ES-I3 (cell line): Measurements from ENCODE around the gene HOXD10.

Source experiments
- H3K36me3 ChIP-seq: 2 replicates; pipeline ENCODE4 v1.6.1; 2013; ENCODE audit warnings: mild to moderate bottlenecking, low read length, control low read depth, moderate library complexity; ENCODE audit not compliant: insufficient read depth
- H3K4me1 ChIP-seq: 2 replicates; pipeline ENCODE4 v1.6.1; 2013; ENCODE audit warnings: mild to moderate bottlenecking, control low read depth, low read length; ENCODE audit not compliant: insufficient read depth
- H3K9ac ChIP-seq: 2 replicates; pipeline ENCODE4 v1.6.1; 2013; ENCODE audit warnings: low read depth, mild to moderate bottlenecking, low read length, moderate library complexity
- H3K9me3 ChIP-seq: 2 replicates; pipeline ENCODE4 v1.6.1; 2013; ENCODE audit warnings: mild to moderate bottlenecking, low read length, moderate library complexity; ENCODE audit not compliant: control insufficient read depth, insufficient read depth

Gene HOXD10

DNA sequence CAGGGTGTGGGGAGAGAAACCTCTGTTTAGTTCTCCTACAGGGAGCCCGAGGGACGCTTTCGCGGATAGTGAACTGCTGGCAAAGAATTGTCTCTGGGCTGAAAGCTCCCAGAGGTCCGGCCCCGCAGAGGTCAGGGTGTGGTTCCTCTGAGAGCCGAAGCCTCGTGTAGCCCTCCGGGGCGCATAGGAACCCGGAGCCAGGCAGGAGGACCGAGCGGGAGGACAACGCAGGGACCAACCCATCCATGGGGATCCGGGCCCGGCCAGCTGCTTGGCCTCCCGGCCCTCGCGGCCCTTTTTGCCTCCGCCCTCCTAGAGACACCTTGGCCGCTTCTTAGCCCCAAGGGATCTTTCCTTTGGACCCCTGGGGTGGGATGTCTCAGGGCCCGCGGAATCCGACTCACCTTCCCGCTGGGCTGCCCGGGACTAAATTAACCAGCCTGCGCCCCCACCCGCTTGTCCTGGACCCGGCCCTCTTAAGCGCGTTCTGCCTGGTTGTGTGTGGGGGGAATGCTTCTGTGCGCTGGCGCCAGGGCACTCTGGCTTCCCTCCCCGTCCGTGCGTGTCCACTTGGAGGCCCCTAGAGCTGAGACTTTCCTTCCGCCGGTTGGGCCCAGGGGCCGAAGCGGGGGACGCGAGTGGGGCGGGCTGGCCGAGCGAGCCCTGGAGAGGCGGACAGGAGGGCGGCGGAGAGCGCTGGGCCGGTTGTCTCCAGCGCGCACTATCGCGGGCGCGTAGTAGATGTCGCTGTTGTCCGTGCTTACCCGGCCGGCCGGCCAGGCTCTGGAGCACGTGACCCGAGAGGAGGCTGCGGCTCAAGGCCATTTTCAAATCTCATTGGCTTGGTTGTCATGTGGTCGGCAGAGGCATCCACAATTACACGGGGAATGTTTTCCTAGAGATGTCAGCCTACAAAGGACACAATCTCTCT lies at the start of gene HOXD10:
Gene HOXD10, plus strand, starts transcription at position 896 of the 931 bp plus-strand sequence. CDS start 56 bp downstream, outside the sequence.
- Histone ChIP-seq H3K9ac (peak within 1 kb of the TSS; percentile 30; the same call in 1 of the 2 replicates), H3K36me3 (no peaks in the 10 kb centered on the region), H3K4me1 (no peaks in the 10 kb centered on the region), H3K9me3 (no peaks in the 10 kb centered on the region; the same call in 1 of the 2 replicates)

DNA sequence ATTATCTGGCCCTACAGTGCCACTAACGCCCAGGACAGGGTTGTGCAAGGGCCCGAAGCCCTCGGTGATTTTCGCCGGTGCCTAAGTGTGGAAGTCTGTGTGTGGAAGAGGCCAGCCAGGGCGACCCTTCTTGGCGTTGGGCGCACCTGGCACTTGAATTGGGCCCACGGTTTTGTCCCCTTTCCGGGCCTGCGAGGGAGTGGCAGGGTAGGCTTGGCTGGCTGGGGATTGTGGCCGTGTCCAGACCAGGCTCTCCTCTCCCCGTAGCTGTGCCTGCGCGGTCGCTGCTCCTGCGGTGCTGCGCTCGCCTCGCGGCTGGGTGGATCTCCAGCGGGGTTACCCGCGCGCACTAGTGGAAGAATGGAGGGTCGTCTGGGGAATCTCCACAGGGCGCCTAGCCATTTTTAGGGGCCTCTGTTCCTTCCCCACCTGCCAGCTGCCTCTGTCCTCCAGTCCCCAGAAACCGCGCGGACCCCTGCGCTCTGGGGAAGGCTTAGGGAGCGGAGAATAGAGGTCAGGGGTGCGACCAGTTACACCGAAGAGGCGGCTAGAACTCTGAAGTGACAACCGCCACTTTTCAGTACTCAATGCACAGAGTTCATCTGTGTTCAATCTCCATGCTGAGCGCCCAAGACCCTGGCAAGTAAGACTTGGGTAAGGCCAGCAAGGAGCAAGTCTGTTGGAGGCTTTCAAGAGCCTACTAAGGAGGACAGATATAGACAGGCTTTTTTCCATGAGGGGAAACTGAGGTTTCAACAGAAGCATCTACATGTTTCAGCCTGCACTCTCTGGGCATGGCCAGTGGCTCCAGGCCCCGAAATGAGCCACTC lies 48.8 kb upstream of the HOXD10 start:
- Histone ChIP-seq H3K9me3 (peaks cover 3% of the 10 kb centered on the region; the same call in 1 of the 2 replicates), H3K9ac (no peak overlapping the region), H3K4me1 (no peaks in the 10 kb centered on the region), H3K36me3 (no peaks in the 10 kb centered on the region)

DNA sequence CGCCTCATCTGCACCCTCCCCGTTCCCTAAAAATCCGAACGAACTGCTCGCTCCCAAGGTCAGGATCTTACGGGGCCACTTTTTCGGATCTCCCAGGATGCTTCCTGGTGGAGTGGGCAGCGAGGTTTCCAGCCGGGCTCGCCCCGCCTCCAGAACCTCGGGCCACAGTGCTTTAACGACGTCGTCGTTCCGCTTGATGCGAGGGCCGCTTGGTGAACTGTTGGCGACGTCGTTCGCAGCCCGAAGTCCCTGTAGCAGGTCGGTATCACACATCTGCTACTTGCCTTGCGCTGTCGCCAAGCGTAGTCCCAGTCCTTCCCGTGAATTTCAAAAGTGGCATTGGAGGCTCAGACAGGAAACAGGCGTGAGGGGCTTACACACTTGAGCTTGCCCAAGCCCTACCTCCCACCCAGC lies 48.2 kb upstream of the HOXD10 start:
- no peak overlapping the region for H3K9ac ChIP-seq
- H3K9me3 ChIP-seq = peaks cover 3% of the 10 kb centered on the region; the same call in 1 of the 2 replicates
- H3K4me1 ChIP-seq = no peaks in the 10 kb centered on the region
- no peaks in the 10 kb centered on the region for H3K36me3 ChIP-seq

DNA sequence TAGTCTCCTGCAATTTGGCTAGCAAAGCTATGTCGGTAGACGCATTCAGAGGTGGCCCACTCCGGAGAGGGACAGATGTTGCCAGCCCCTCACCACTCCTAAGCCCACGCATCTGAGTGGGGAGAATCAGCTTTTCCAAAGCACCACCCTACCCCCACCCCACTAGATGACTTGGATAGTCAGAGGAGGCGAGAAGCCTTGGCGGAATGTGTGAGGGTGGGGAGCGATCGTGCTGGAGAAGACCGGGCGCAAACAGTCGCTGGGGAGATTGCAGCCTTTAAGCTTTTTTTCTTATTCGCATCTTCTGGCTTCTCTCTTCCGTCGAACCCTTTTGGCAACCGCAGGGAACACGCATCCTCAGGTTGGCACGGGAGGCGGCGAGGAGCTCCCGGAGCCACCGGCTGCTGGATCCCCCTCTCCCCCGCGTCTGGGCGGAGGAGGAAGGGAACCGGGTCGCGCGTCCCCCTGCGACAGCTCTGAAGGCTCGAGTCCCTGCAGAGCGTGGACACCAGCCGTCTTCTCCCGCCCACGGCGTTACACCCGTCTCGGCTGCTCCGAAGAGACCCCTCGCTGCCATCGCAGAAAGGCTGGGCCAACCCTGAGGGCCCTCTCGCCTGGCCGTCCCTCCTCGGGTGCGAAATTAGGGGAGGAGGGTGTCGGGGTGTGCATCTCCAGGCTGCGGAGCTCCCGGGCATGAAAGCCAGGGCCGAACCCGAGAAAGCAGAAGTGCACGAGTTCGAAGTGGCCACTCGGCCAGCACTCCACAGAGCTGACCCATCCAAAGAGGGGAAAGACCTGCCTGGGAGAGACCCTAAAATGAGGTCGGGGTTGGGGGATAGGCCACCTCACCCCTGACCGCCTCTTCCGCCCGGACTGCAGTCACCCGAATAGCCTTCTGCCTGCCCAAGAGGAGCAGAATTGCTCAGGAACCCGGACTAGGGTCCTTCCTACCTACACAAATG lies 45.0 kb upstream of the HOXD10 start:
- H3K36me3 ChIP-seq = no peaks in the 10 kb centered on the region
- no peaks in the 10 kb centered on the region for H3K4me1 ChIP-seq
- peaks cover 3% of the 10 kb centered on the region; the same call in 1 of the 2 replicates for H3K9me3 ChIP-seq
- H3K9ac ChIP-seq = no peak overlapping the region

DNA sequence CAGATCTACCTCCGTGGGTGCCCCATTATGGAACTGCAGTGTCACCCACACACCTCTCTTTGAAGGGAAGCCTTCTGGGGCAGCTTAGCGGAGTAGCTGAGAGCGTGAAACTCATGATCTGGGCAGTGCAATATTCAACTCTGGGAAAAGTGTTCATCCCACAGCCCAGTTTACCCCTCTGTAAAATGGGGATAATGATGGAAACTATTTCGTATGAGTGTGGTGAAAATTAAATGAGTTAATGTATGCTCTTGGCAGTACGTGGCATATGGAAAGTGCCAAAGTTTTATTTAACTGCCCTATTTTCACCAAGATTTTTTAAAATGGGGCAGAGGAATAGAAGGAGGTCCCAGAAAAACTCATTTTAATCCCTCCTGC lies 44.3 kb upstream of the HOXD10 start:
- H3K9me3 ChIP-seq = peaks cover 3% of the 10 kb centered on the region; the same call in 1 of the 2 replicates

DNA sequence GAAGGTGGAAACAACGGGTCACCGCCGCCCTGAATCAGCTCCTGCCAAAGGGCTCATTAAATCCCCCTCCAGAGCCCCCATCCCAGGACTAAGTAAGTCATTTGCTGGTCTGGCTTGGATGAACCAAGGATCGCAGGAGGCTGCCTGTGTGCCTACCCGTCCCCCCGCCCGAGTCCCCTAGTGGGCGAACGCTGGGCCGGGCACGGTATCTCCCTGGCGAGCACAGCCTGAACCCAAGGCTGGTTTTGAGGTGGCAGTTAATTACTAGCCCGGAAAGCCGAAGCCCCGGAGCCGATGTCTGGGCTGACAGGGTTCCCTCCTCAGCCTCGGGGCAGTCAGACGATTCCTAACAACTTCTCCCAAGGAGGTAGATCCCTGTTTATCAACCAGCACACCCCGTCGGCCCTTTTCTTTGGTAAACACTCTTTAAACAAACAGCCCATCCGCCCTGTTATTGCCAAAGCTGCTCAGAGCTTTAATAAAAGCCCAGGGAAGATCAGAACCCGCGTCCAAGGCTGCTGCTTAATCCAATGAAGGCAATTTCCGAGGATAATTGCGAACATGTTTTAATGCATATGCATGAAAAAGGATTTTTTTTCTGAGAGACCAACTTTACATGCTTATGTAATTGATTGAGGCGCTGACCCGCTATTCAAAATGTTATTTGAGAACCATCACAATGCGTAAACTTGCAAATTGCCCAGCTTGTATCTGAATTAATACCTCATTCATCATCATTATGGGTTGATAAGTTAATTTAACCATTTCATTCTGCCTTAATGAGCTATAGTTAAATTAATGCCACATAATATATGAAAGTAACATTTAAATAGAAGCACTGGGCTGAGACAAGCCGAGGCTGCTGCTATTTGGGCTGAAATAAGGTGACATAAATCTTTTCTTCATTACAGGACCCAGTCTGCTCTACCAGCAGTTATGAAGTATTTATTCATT lies 43.4 kb upstream of the HOXD10 start:
- H3K4me1 ChIP-seq = no peaks in the 10 kb centered on the region
- no peak overlapping the region for H3K9ac ChIP-seq
- no peaks in the 10 kb centered on the region for H3K36me3 ChIP-seq
- peaks cover 2% of the 10 kb centered on the region; the same call in 1 of the 2 replicates for H3K9me3 ChIP-seq

More for the DNA sequence above, 44.3 kb upstream of the HOXD10 start:
- Histone ChIP-seq H3K36me3 (no peaks in the 10 kb centered on the region), H3K9ac (no peak overlapping the region), H3K4me1 (no peaks in the 10 kb centered on the region)

DNA sequence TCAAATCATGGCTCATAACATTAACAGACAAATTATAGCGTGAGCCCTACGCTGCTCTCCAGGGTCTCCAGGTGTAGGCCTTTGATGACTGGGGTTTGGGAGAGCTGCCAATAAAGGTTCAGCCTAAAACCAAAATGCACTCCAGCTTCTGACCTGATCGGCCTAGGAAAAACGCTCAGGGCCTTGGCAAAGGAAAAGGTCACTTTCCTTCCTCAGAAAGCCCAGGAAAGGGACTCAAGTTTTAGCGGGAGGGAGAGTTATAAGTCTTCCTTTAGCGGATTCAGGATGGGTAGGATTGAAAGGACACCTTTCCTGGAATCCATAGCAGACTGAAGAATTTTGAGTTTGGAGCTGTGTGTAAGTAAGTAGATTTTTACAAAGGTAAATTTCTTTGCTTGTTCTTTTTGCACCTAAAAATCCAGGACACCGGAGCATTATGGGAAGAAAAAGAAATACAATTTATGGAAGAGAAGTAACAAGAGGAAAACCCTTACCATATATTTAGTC lies 41.6 kb upstream of the HOXD10 start:
- H3K9me3 ChIP-seq = no peaks in the 10 kb centered on the region
- peak overlapping the region; percentile 39; the same call in 1 of the 2 replicates for H3K9ac ChIP-seq
- H3K36me3 ChIP-seq = no peaks in the 10 kb centered on the region
- H3K4me1 ChIP-seq = no peaks in the 10 kb centered on the region

DNA sequence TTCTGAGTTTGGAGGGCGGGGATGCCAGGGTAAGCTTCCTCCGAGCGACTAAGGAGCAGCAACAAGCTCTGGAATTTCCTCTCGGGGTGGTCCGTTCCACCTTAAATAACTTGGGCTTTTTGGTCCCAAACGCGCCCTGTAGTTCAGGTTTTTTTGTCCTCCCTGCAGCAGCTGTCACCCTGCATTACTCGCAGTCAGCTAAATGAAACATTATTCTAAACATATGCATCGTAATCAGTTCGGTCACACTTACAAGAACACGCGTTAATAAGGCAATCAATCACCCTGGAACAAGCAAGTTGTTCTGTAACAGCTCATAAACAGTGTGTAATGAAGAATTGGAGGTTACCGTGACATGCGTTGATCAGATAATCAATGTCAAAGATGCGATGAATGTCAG lies 41.1 kb upstream of the HOXD10 start:
- H3K9me3 ChIP-seq = no peaks in the 10 kb centered on the region
- no peaks in the 10 kb centered on the region for H3K36me3 ChIP-seq
- no peaks in the 10 kb centered on the region for H3K4me1 ChIP-seq
- H3K9ac ChIP-seq = peak overlapping the region; percentile 39; the same call in 1 of the 2 replicates

DNA sequence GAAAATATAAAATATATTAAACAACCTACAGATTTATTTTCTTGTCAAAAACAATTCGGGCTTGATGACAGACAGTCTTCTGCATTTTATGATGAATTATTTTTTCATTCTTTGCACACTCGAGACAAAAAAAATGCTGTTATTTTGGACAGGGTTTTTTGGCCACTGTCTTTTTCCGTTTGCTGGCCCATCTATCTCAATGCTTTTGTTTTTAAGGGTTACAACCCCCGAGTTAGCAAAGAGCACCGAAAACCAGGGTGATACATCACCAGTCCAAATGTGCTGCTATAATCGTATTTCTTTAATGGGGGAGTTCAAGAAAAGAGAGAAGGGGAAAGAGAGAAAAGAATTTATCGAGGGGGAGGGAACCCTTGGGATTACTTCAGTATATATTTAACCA lies 40.5 kb upstream of the HOXD10 start:
- Histone ChIP-seq H3K36me3 (no peaks in the 10 kb centered on the region), H3K4me1 (no peaks in the 10 kb centered on the region), H3K9ac (no peak overlapping the region; the same call in 1 of the 2 replicates), H3K9me3 (no peaks in the 10 kb centered on the region)

DNA sequence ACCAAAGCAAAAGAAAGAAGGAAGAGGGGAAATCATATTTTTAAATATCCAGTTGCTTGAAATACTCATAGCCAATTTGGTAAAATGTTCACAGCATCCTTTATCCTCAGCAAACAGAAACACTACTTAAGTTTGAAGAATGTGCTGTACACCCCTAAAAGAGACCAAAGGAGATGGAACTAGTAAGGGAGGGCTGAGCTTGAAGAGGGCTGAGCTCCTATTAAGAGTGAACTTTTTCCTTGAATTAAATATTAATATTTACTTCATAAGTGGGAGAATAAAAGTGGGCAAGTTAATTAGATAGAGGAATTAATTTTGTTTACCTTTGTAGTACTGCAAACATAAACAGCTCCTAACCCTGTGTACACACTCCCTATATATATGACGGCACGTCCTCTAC lies 39.8 kb upstream of the HOXD10 start:
- Histone ChIP-seq H3K9me3 (no peaks in the 10 kb centered on the region), H3K36me3 (no peaks in the 10 kb centered on the region), H3K9ac (no peak overlapping the region), H3K4me1 (no peaks in the 10 kb centered on the region)

DNA sequence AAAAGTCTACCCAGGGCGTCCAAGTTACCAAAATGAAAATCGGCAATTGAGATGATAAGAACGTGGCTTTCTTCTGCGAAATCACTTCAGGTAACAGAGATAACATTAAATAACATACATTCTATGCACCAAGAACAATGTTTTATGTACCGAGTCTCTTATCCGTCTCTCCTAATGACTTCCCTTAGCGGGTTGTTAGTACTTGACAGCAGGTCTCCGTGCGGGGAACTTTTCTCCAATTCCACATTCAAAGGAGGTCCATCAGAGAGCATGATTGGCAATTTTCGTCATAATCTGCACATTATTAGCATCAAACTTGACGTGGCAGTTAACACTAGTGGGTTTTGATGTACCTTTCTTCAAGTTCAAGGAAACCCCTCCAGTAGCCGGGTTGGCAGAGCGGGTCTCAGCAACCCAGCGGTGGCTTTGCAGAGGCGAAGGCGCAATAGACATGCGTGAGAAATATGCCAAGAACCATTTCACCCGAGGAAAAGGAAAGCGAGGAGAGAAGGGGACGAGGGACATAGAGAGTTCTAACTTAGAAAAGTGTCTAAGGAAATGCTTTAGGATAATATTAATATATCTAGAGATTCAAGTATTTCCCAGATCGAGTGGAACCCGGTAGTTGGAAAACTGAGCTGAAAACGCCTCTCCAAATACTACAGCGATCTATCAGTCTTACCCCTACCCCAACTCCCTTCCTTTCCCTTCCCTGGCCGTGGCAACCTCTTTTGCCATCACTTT lies 37.9 kb upstream of the HOXD10 start:
- H3K9ac ChIP-seq = peak overlapping the region; percentile 52
- no peaks in the 10 kb centered on the region for H3K9me3 ChIP-seq
- no peaks in the 10 kb centered on the region for H3K4me1 ChIP-seq
- no peaks in the 10 kb centered on the region for H3K36me3 ChIP-seq

DNA sequence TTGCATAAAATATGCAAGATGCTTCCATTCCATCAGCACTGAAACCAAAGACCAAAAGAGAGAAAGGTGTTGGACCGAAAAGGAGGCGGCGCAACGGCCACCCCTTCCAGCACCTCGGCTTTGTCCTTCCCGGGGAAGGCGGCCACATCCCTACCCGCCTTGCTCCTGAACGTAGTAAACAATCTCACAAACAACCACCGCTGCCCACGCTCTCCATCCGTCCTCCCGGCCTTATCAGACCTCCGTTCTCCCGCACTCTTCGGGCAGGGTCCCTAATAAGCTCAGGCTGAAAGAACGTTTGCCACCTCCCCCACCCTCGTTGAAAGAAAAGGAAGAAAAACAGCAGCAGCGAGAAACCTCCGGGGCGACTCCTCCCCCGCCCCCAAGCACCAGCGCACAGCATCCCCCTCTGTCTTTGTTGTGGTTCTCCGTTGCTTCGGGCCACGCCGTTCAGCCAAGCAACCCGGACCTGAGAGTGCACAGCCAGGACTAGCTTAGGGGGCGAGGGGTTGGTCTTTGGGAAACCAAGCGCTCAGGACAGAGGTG lies 37.2 kb upstream of the HOXD10 start:
- Histone ChIP-seq H3K9me3 (no peaks in the 10 kb centered on the region), H3K4me1 (no peaks in the 10 kb centered on the region), H3K9ac (peak overlapping the region; percentile 52), H3K36me3 (no peaks in the 10 kb centered on the region)
